Lower lobe of right lung (tissue), 2 donors: ENCODE measurements around the gene PRSS3. TPM values are rescaled to one million over a fixed set of nuclear protein-coding genes. Genes with fewer than 3 reads are reported as not detected.
"Not testable (repeated sequence)": the region's sequence is repeated elsewhere in the genome, so short reads cannot be mapped to it uniquely, and the experiment has no call there.

Experiments
- ATAC-seq, 2 donors: fragments of 200-7000 bp; cut with Tn5 transposase; one replicate each; pipeline ENCODE4 v1.9.1; 2020 to 2022; ENCODE audit warnings: mild to moderate bottlenecking in 2 of 2, moderate library complexity in 2 of 2
- DNase-seq: peaks from one replicate; pipeline ENCODE4 v3.0.0-alpha.2; 2020
- H3K27ac ChIP-seq: fragments of 200-600 bp; one replicate; pipeline ENCODE4 v1.8.0; 2022
- H3K27me3 ChIP-seq: fragments of 200-600 bp; one replicate; pipeline ENCODE4 v1.8.0; 2022; ENCODE audit warnings: low read depth
- H3K36me3 ChIP-seq: fragments of 200-600 bp; one replicate; pipeline ENCODE4 v1.8.0; 2022; ENCODE audit warnings: mild to moderate bottlenecking
- H3K4me1 ChIP-seq: fragments of 200-600 bp; one replicate; pipeline ENCODE4 v1.8.0; 2022
- H3K4me3 ChIP-seq: fragments of 200-600 bp; one replicate; pipeline ENCODE4 v1.8.0; 2022; ENCODE audit warnings: mild to moderate bottlenecking
- H3K9me3 ChIP-seq: fragments of 200-600 bp; one replicate; pipeline ENCODE4 v1.8.0; 2022
- CTCF ChIP-seq: fragments of 200-600 bp; IDR thresholded peaks from one replicate; pipeline ENCODE4 v1.8.0; 2022; ENCODE audit warnings: antibody characterized with exemption, mild to moderate bottlenecking
- intact Hi-C: fragments of 100-400 bp; cut with DNase I; formaldehyde crosslinking; loops from one replicate; pipeline ENCODE4 v1.11.0; 2022
- total RNA-seq: library from RNA; stranded (reverse); fragmentation: NEBNext Ultra II Directional; extraction: Animal tissue kit (Norgen Biotek cat#: 25700); gene quantifications from one replicate; pipeline ENCODE4 v1.2.1, GENCODE V29; 2021
- donor health status: DM: no; HTN: yes; CAD: no; lungs with severe emphysema.

Gene PRSS3
- total RNA-seq, 1 donor from 2014 or later = 0.65 TPM

GRCh38 chr9:33774074-33774659 is 21.2 kb upstream of the PRSS3 start:
- H3K4me3 ChIP-seq, ATAC-seq, H3K4me1 ChIP-seq, H3K27me3 ChIP-seq, H3K9me3 ChIP-seq, intact Hi-C loops, H3K36me3 ChIP-seq, H3K27ac ChIP-seq, DNase-seq: not testable (repeated sequence)

- intact Hi-C loops = no loop called here
- no peaks in the 10 kb centered on the region for H3K36me3 ChIP-seq
- ATAC-seq = no peak
- DNase-seq = no peak
- H3K27me3 ChIP-seq = no peaks in the 10 kb centered on the region
- TF ChIP-seq CTCF = no peak
- H3K4me1 ChIP-seq = no peaks in the 10 kb centered on the region
- no peaks in the 10 kb centered on the region for H3K9me3 ChIP-seq
- no peak overlapping the region for H3K4me3 ChIP-seq
- H3K27ac ChIP-seq = no peak overlapping the region
Observed at GRCh38 chr9:33776578-33776977, 18.8 kb upstream of the PRSS3 start.

- no peaks in the 10 kb centered on the region for H3K36me3 ChIP-seq
- TF ChIP-seq CTCF = peak; percentile 72
- H3K4me1 ChIP-seq = no peaks in the 10 kb centered on the region
- ATAC-seq (peak; percentile 80 to 83), DNase-seq (no peak)
- no peak overlapping the region for H3K27ac ChIP-seq
- no peak overlapping the region for H3K4me3 ChIP-seq
- intact Hi-C loops = no loop called here
- no peaks in the 10 kb centered on the region for H3K27me3 ChIP-seq
- H3K9me3 ChIP-seq = no peaks in the 10 kb centered on the region
Observed at GRCh38 chr9:33778700-33779351, 16.5 kb upstream of the PRSS3 start.

GRCh38 chr9:33780276-33780675 is 15.1 kb upstream of the PRSS3 start:
- TF ChIP-seq CTCF = no peak
- H3K27ac ChIP-seq = no peak overlapping the region
- intact Hi-C loops = no loop called here
- no peaks in the 10 kb centered on the region for H3K27me3 ChIP-seq
- no peaks in the 10 kb centered on the region for H3K9me3 ChIP-seq
- DNase-seq (no peak), ATAC-seq (no peak)
- H3K4me1 ChIP-seq = no peaks in the 10 kb centered on the region
- no peak overlapping the region for H3K4me3 ChIP-seq
- no peaks in the 10 kb centered on the region for H3K36me3 ChIP-seq

- H3K9me3 ChIP-seq = no peaks in the 10 kb centered on the region
- H3K4me1 ChIP-seq = no peaks in the 10 kb centered on the region
- H3K27ac ChIP-seq = no peak overlapping the region
- no peak overlapping the region for H3K4me3 ChIP-seq
- ATAC-seq (peak; percentile 36 to 51), DNase-seq (no peak)
- intact Hi-C loops = no loop called here
- no peaks in the 10 kb centered on the region for H3K36me3 ChIP-seq
- no peaks in the 10 kb centered on the region for H3K27me3 ChIP-seq
- no peak for TF ChIP-seq CTCF
Observed at GRCh38 chr9:33781736-33782135, 13.6 kb upstream of the PRSS3 start.

- intact Hi-C loops = no loop called here
- H3K4me3 ChIP-seq = no peak overlapping the region
- DNase-seq = no peak
- no peaks in the 10 kb centered on the region for H3K27me3 ChIP-seq
- H3K4me1 ChIP-seq = no peaks in the 10 kb centered on the region
- H3K36me3 ChIP-seq = no peaks in the 10 kb centered on the region
- no peaks in the 10 kb centered on the region for H3K9me3 ChIP-seq
- H3K27ac ChIP-seq = no peak overlapping the region
- TF ChIP-seq CTCF = no peak
- peak; percentile 31 to 65 for ATAC-seq
Observed at GRCh38 chr9:33782395-33783152, 12.8 kb upstream of the PRSS3 start.
